BJ (cell line): ENCODE measurements around the gene KLHL13. TPM values are rescaled to one million over a fixed set of nuclear protein-coding genes. Genes with fewer than 3 reads are reported as not detected.
"Not testable (repeated sequence)": the region's sequence is repeated elsewhere in the genome, so short reads cannot be mapped to it uniquely, and the experiment has no call there.

Source experiments
- CTCF ChIA-PET: fragments of 350-600 bp; formaldehyde crosslinking; extraction: SDS; loops from one replicate; lab custom pipeline; 2021; ENCODE audit warnings: antibody characterized with exemption, inconsistent platforms; lab: Yijun Ruan, JAX
- POLR2A ChIA-PET: fragments of 300-600 bp; sonication (Branson Sonifier 250); formaldehyde crosslinking; extraction: SDS; loops from one replicate; lab custom pipeline; 2021; ENCODE audit warnings: antibody characterized with exemption; lab: Charles Lee
- DNase-seq: peaks from one replicate; pipeline ENCODE4 v3.0.0-alpha.2; 2011; ENCODE audit warnings: low read depth
- H3K27me3 ChIP-seq: 2 replicates; pipeline ENCODE4 v1.6.0; 2011; ENCODE audit warnings: low read length; ENCODE audit not compliant: control insufficient read depth, insufficient read depth
- H3K36me3 ChIP-seq: 2 replicates; pipeline ENCODE4 v1.5.1; 2011; ENCODE audit warnings: low read length; ENCODE audit not compliant: control insufficient read depth, insufficient read depth
- H3K4me3 ChIP-seq: 2 replicates; pipeline ENCODE4 v1.5.1; 2011; ENCODE audit warnings: low read depth, mild to moderate bottlenecking, control low read depth, low read length
- CTCF ChIP-seq: IDR thresholded peaks from 2 replicates; pipeline ENCODE4 v1.5.1; 2011; ENCODE audit warnings: low read depth, mild to moderate bottlenecking, control low read depth, inconsistent platforms, low read length, moderate library complexity; ENCODE audit not compliant: insufficient read depth
- polyA plus RNA-seq: library from polyadenylated mRNA; depleted of rRNA; stranded (reverse); fragments of >200 nt; gene quantifications from 2 replicates; pipeline ENCODE4 v1.2.3, GENCODE V29; 2011

The KLHL13 gene
- polyA plus RNA-seq, 1 experiment = 1.0 TPM

DNA sequence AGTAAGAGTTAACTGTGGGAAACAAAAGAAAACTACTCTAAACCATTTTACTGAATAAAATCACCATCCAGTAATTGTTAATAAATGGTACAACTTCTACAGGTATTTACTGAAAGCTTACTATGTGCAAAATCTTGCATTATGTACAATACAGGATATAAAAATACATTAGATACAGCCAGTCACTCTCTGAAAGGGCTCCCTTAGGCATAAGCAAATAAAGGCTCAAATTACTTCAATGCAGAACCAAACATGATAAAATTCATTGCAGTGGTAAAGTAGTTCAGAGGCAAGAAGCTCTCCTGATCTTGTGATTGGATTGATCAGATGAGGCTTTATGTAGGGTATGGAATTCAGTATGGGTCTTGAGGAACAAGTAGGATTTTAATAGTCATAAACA is 100.2 kb downstream of the KLHL13 start:
- ChIA-PET CTCF (no interaction called here), POLR2A (no interaction called here)
- Histone ChIP-seq H3K27me3 (no peaks in the 10 kb centered on the region), H3K36me3 (no peaks in the 10 kb centered on the region), H3K4me3 (no peak overlapping the region)
- no peak for DNase-seq
- TF ChIP-seq CTCF = no peak

DNA sequence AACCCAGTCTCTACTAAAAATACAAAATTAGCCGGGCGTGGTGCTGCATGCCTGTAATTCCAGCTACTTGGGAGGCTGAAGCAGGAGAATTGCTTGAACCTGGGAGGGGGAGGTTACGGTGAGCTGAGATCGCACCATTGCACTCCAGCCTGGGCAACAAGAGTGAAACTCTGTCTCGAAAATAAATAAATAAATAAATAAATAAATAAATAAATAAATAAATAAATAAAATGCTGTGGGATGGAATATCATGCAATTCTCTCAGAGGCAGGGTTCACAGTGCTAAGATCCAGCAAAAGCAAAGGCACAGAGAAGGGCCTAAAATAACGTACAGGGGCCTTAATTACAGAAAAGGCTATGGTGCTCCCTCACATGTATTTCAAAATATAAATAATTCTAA is 114.2 kb downstream of the KLHL13 start:
- H3K4me3 ChIP-seq, H3K36me3 ChIP-seq, CTCF ChIA-PET: not testable (repeated sequence)

GRCh38 chrX:118000518-118000917 is 116.1 kb downstream of the KLHL13 start:
- POLR2A ChIA-PET = no interaction called here
- Histone ChIP-seq H3K27me3 (no peaks in the 10 kb centered on the region), H3K36me3 (no peaks in the 10 kb centered on the region), H3K4me3 (no peak overlapping the region)
- CTCF ChIA-PET = no interaction called here
- TF ChIP-seq CTCF = no peak
- DNase-seq = no peak

More for the DNA sequence above, 114.2 kb downstream of the KLHL13 start:
- POLR2A ChIA-PET, H3K27me3 ChIP-seq, DNase-seq: not testable (repeated sequence)

DNA sequence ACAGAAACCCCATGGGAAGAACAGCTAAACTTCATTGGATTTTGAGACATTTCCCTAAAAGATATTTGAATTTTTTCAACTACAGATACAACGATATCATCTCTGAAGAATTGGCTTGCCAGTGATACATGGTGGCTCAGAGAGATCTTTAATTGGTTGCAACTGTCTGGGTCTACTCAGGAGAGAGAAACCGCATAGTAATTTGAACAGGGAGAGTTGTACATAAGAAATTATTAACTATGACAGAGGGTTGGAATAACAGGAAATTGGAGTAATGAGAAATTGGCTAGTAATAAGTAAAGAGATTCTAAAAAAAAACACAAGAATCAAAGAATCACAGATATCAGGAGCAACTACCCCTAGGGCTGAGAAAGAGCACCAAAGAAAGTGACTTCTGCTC is 118.4 kb downstream of the KLHL13 start:
- CTCF ChIA-PET = no interaction called here
- H3K27me3 ChIP-seq = no peaks in the 10 kb centered on the region
- H3K4me3 ChIP-seq = no peak overlapping the region
- POLR2A ChIA-PET = no interaction called here
- DNase-seq = no peak
- no peaks in the 10 kb centered on the region for H3K36me3 ChIP-seq
- TF ChIP-seq CTCF = no peak

DNA sequence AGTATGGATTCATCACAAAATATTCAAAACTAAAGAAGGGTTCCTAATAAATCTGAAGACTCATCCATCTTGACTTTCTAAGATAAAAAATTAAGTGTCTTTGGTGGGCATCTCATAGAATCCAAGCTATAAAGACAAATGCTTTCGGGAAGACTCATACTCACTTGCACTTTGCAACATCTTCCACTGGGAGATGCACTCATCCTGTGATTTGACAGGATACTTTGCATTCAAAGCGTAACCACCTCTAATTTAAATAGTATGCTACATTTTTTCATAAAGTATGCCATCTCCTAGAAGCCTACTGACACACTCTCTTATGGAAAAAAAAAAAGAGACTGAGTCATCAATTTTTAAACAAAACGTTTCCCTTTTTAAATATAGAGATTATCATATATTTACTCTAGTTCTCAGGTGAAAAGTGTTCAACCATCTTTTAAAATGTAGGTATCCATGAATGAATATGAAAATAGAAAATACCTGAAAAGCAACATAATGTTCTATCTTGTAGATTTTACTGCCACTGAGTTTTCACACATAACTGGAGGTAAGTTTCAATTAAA is 119.6 kb downstream of the KLHL13 start:
- ChIA-PET POLR2A (no interaction called here), CTCF (no interaction called here)
- TF ChIP-seq CTCF = 0 out of 2 replicates have a peak, but pooled peaks have one; percentile 18
- DNase-seq = no peak
- Histone ChIP-seq H3K4me3 (no peak overlapping the region), H3K36me3 (no peaks in the 10 kb centered on the region), H3K27me3 (no peaks in the 10 kb centered on the region)

GRCh38 chrX:117996408-117996807 is 120.2 kb downstream of the KLHL13 start:
- ChIA-PET POLR2A (no interaction called here), CTCF (no interaction called here)
- TF ChIP-seq CTCF = no peak
- no peak for DNase-seq
- Histone ChIP-seq H3K27me3 (no peaks in the 10 kb centered on the region), H3K36me3 (no peaks in the 10 kb centered on the region), H3K4me3 (no peak overlapping the region)
